ENCODE measurements around the gene CLCN1.

Gene CLCN1

GRCh38 chr7:143393267-143394041 is 77.5 kb downstream of the CLCN1 start:
- TF ChIP-seq CTCF (conservative IDR thresholded peaks at IDR 0.05; ENCODE audit: low read depth, low read length): no peak
- H3K4me3 ChIP-seq (ENCODE audit: low read depth, low read length): no peak overlapping the region
- DNase-seq (ENCODE audit: low read depth): peak; percentile 79

GRCh38 chr7:143394068-143394467 is 78.2 kb downstream of the CLCN1 start:
- TF ChIP-seq CTCF (conservative IDR thresholded peaks at IDR 0.05; ENCODE audit: low read depth, low read length): no peak
- no peak overlapping the region for H3K4me3 ChIP-seq (ENCODE audit: low read depth, low read length)
- no peak for DNase-seq (ENCODE audit: low read depth)

- no peak for DNase-seq (ENCODE audit: low read depth)
- H3K4me3 ChIP-seq (ENCODE audit: low read depth, low read length): no peak overlapping the region
- no peak for TF ChIP-seq CTCF (conservative IDR thresholded peaks at IDR 0.05; ENCODE audit: low read depth, low read length)
These were observed 78.9 kb downstream of the CLCN1 start for GRCh38 chr7:143394777-143395176.

GRCh38 chr7:143395187-143396149 is 79.6 kb downstream of the CLCN1 start:
- TF ChIP-seq CTCF (conservative IDR thresholded peaks at IDR 0.05; ENCODE audit: low read depth, low read length): peak; percentile 46
- no peak for DNase-seq (ENCODE audit: low read depth)
- no peak overlapping the region for H3K4me3 ChIP-seq (ENCODE audit: low read depth, low read length)

- DNase-seq (ENCODE audit: low read depth): no peak
- H3K4me3 ChIP-seq (ENCODE audit: low read depth, low read length): no peak overlapping the region
- no peak for TF ChIP-seq CTCF (conservative IDR thresholded peaks at IDR 0.05; ENCODE audit: low read depth, low read length)
These were observed 80.3 kb downstream of the CLCN1 start for GRCh38 chr7:143396182-143396581.

GRCh38 chr7:143396625-143397556 is 81.0 kb downstream of the CLCN1 start:
- no peak for DNase-seq (ENCODE audit: low read depth)
- no peak for TF ChIP-seq CTCF (conservative IDR thresholded peaks at IDR 0.05; ENCODE audit: low read depth, low read length)

More at GRCh38 chr7:143396625-143397556, 81.0 kb downstream of the CLCN1 start:
- H3K4me3 ChIP-seq (ENCODE audit: low read depth, low read length): no peak overlapping the region
